Common myeloid progenitor, CD34-positive (primary cell): ENCODE measurements around the gene SLC2A3.
A peak's percentile ranks its signal among the peaks of the same experiment; 100 is the strongest.
"Not testable (repeated sequence)": the region's sequence is repeated elsewhere in the genome, so short reads cannot be mapped to it uniquely, and the experiment has no call there.

ENCODE experiments used
- CTCF ChIA-PET: fragments of 350-600 bp; sonication (Branson Sonifier 250); formaldehyde crosslinking; loops from one replicate; lab custom pipeline; 2021; ENCODE audit warnings: antibody characterized with exemption; lab: Charles Lee
- POLR2A ChIA-PET: fragments of 350-600 bp; sonication (Branson Sonifier 250); formaldehyde crosslinking; loops from one replicate; lab custom pipeline; 2021; ENCODE audit warnings: antibody characterized with exemption; lab: Charles Lee
- DNase-seq, 3 donors: peaks; one replicate each; pipeline versions ENCODE4 v3.0.0 to v3.0.0-alpha.2; 2013
- H3K27ac ChIP-seq, 2 experiments: 1 replicate in 1 of 2; 2 replicates in 1 of 2; pipeline ENCODE4 v1.7.0; 2013; ENCODE audit warnings: inconsistent platforms in 2 of 2, low read length in 2 of 2, mild to moderate bottlenecking in 2 of 2, low read depth in 1 of 2, moderate library complexity in 1 of 2; ENCODE audit not compliant: severe bottlenecking in 2 of 2, insufficient read depth in 1 of 2, poor library complexity in 1 of 2
- H3K27me3 ChIP-seq, 5 experiments: replicated peaks in 2 of 5; 1 replicate in 3 of 5; 2 replicates in 2 of 5; pipeline versions ENCODE4 v1.6.1 to v1.7.0; 2013; ENCODE audit warnings: low read length in 4 of 5, mild to moderate bottlenecking in 2 of 5, moderate library complexity in 2 of 5, inconsistent platforms in 1 of 5; ENCODE audit not compliant: insufficient read depth in 5 of 5, control insufficient read depth in 4 of 5
- H3K36me3 ChIP-seq, 4 experiments: 1 replicate in 2 of 4; 2 replicates in 2 of 4; pipeline versions ENCODE4 v1.6.1 to v1.7.0; 2013; ENCODE audit warnings: low read length in 3 of 4, control low read depth in 1 of 4, mild to moderate bottlenecking in 1 of 4; ENCODE audit not compliant: control insufficient read depth in 4 of 4, insufficient read depth in 4 of 4
- H3K4me1 ChIP-seq, 4 experiments: 1 replicate in 3 of 4; 2 replicates in 1 of 4; pipeline versions ENCODE4 v1.6.1 to v1.7.1; 2013; ENCODE audit warnings: low read length in 3 of 4, mild to moderate bottlenecking in 3 of 4, control low read depth in 1 of 4, inconsistent platforms in 1 of 4, moderate library complexity in 1 of 4; ENCODE audit not compliant: control insufficient read depth in 4 of 4, insufficient read depth in 4 of 4; ENCODE audit errors: control extremely low read depth in 1 of 4
- H3K4me3 ChIP-seq, 7 experiments: 1 replicate in 4 of 7; 2 replicates in 3 of 7; pipeline versions ENCODE4 v1.5.1 to v1.7.0; 2013; ENCODE audit warnings: mild to moderate bottlenecking in 7 of 7, low read length in 6 of 7, moderate library complexity in 6 of 7, inconsistent platforms in 2 of 7, low read depth in 2 of 7, control low read depth in 1 of 7; ENCODE audit not compliant: insufficient read depth in 4 of 7, control insufficient read depth in 1 of 7; ENCODE audit errors: extremely low read depth in 1 of 7
- H3K9me3 ChIP-seq, 5 experiments: 1 replicate in 4 of 5; 2 replicates in 1 of 5; pipeline versions ENCODE4 v1.6.1 to v1.7.1; 2013; ENCODE audit warnings: low read length in 4 of 5, mild to moderate bottlenecking in 2 of 5, inconsistent platforms in 1 of 5, low read depth in 1 of 5, moderate library complexity in 1 of 5; ENCODE audit not compliant: control insufficient read depth in 4 of 5, insufficient read depth in 2 of 5; ENCODE audit errors: control extremely low read depth in 1 of 5
- WGBS: methylation state at CpG from one replicate; pipeline ENCODE4 v1.1.5; 2013; ENCODE audit not compliant: insufficient coverage; 5-methylcytosine and 5-hydroxymethylcytosine counted together

SLC2A3 gene

DNA sequence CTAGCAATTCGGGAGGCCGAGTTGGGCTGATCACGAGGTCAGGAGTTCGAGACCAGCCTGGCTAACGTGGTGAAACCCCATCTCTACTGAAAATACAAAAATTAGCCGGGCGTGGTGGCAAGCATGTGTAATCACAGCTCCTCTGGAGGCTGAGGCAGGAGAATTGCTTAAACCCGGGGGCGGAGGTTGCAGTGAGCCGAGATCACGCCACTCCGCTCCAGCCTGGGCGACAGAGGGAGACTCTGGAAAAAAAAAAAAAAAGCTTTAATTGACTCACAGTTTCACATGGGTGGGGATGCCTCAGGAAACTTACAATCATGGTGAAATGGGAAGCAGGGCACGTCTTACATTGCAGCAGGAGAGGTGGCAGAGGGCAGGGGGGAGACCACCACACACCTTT is 30.6 kb upstream of the SLC2A3 start:
- no peak overlapping the region for H3K27ac ChIP-seq
- peaks cover 12 to 48% (median 36%) of the 10 kb centered on the region in 4 experiments for H3K4me1 ChIP-seq
- H3K4me3 ChIP-seq, result no peak overlapping the region
- H3K36me3 ChIP-seq, result no peaks in the 10 kb centered on the region
- ChIA-PET CTCF (interaction anchor here (0.7 to 16.6 kb wide), 4 partner anchors 15 to 32 kb away, joined by 3 to 242 read pairs (median 6); partner anchors contain the start of gene SLC2A3), POLR2A (no interaction called here)
- whole genome bisulfite sequencing, result 89% methylated on average over 8 of the region's 14 CpGs
- no peak for DNase-seq
- H3K27me3 ChIP-seq, result no peaks in the 10 kb centered on the region
- H3K9me3 ChIP-seq, result no peaks in the 10 kb centered on the region

GRCh38 chr12:7964669-7965068 is 28.7 kb upstream of the SLC2A3 start:
- CTCF ChIA-PET, result interaction anchor here (0.6 to 16.6 kb wide), 2 partner anchors 30 to 51 kb away, joined by 3 to 242 read pairs; partner anchors contain the start of gene SLC2A3
- DNase-seq, H3K36me3 ChIP-seq, H3K9me3 ChIP-seq, H3K27ac ChIP-seq, H3K27me3 ChIP-seq, H3K4me3 ChIP-seq, POLR2A ChIA-PET: not testable (repeated sequence)
- WGBS, result 94% methylated on average over 3 of the region's 9 CpGs
- peaks cover 18 to 45% (median 34%) of the 10 kb centered on the region in 4 experiments for H3K4me1 ChIP-seq

DNA sequence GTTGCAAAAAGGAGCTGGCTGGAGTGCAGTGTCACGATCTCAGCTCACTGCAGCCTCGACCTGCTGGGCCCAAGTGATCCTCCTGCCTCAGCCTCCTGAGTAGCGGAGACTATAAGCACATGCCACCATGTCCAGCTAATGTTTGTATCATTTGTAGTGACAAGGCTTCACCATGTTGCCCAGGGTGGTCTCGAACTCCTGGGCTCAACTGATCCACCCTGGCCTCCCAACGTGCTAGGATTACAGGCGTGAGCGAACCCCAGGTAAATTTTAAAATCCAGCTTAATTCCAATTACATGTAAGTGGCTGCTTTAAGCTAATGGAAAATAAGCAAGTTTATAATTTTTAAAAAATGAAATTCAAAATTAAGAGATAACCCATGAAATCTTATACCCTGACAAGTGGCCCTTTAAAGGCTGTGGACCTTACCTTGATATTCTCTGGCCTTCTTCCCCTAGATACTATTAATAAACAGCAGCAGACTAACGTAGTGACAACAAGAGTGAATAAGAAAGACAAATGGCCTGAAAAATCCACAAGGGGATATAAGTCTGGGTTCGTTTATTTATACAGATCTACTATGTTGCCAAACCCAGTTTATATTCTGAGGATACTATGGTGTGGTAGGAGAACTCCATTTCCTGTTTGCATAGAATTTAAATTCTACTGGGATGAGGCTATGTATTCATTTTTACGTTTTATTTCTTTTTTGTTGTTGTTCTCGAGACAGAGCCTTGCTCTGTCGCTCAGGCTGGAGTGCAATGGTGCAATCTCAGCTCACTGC is 25.6 kb upstream of the SLC2A3 start:
- WGBS, result 97% methylated on average over 4 of the region's 12 CpGs
- H3K4me3 ChIP-seq, result peak overlapping the region in 4 of 7 experiments; percentile 58 to 81 (median 76)
- peaks cover 26 to 60% (median 49%) of the 10 kb centered on the region in 4 experiments for H3K4me1 ChIP-seq
- peak overlapping the region in 1 of 2 experiments; percentile 5 for H3K27ac ChIP-seq
- no peaks in the 10 kb centered on the region for H3K36me3 ChIP-seq
- DNase-seq, result no peak
- ChIA-PET CTCF (interaction anchor here (0.6 to 16.6 kb wide), 12 partner anchors 9 to 319 kb away, joined by 3 to 242 read pairs (median 6); partner anchors contain the start of gene SLC2A3), POLR2A (interaction anchor here (1.0 to 4.6 kb wide), 5 partner anchors 9 to 34 kb away, joined by 6 to 26 read pairs (median 13); partner anchors contain the start of gene SLC2A3)
- H3K27me3 ChIP-seq, result no peaks in the 10 kb centered on the region
- H3K9me3 ChIP-seq, result no peaks in the 10 kb centered on the region

DNA sequence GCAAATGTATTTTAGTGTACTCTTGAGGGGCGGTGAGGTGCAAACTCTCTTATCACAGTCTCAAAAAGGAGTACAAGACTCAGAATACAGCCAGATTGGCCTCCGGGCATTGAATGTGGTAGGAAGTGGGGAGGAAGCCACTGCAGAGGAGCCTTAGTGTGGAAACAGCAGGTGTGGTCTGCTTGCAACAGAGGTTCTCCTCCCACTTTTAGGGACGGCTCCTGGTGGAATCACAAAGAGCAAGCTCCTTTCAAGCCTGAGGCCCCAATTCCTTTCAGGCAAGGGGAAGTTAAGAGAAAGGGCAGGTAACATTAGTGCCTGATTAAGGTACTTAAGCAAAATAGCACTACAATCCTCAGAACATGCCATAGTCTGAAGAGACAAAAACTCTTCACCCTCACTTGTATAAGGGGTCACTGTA is 23.7 kb upstream of the SLC2A3 start:
- CTCF ChIA-PET, result interaction anchor here (1.5 to 16.6 kb wide), 8 partner anchors 11 to 128 kb away, joined by 3 to 242 read pairs (median 11); partner anchors contain the start of gene SLC2A3
- peak; percentile 64 to 90 (median 86) for DNase-seq
- H3K27ac ChIP-seq, result peak overlapping the region in 1 of 2 experiments; percentile 77
- H3K4me3 ChIP-seq, result peak overlapping the region in 6 of 7 experiments; percentile 48 to 81 (median 66)
- peaks cover 26 to 60% (median 49%) of the 10 kb centered on the region in 4 experiments for H3K4me1 ChIP-seq
- WGBS, result 0% methylated on average over 1 of the region's 3 CpGs
- H3K36me3 ChIP-seq, result no peaks in the 10 kb centered on the region
- H3K9me3 ChIP-seq, result no peaks in the 10 kb centered on the region
- POLR2A ChIA-PET, result interaction anchor here (4.3 to 4.6 kb wide), 2 partner anchors 23 to 26 kb away, joined by 16 to 26 read pairs; partner anchors contain the start of gene SLC2A3
- no peaks in the 10 kb centered on the region for H3K27me3 ChIP-seq

- no peak for DNase-seq
- no CpG with 5 or more reads among the region's 1 CpG for WGBS
- H3K27ac ChIP-seq, result peak overlapping the region; percentile 33 to 77
- H3K4me3 ChIP-seq, result peak overlapping the region in 5 of 7 experiments; percentile 48 to 81 (median 74)
- ChIA-PET CTCF (interaction anchor here (1.5 to 16.6 kb wide), 5 partner anchors 11 to 96 kb away, joined by 3 to 242 read pairs (median 7); partner anchors contain the start of gene SLC2A3), POLR2A (interaction anchor here (4.3 to 4.6 kb wide), 2 partner anchors 23 to 26 kb away, joined by 16 to 26 read pairs; partner anchors contain the start of gene SLC2A3)
- H3K27me3 ChIP-seq, result no peaks in the 10 kb centered on the region
- H3K9me3 ChIP-seq, result no peaks in the 10 kb centered on the region
- H3K4me1 ChIP-seq, result peaks cover 26 to 58% (median 49%) of the 10 kb centered on the region in 4 experiments
- no peaks in the 10 kb centered on the region for H3K36me3 ChIP-seq
Measured at GRCh38 chr12:7959278-7959677, 23.3 kb upstream of the SLC2A3 start.

DNA sequence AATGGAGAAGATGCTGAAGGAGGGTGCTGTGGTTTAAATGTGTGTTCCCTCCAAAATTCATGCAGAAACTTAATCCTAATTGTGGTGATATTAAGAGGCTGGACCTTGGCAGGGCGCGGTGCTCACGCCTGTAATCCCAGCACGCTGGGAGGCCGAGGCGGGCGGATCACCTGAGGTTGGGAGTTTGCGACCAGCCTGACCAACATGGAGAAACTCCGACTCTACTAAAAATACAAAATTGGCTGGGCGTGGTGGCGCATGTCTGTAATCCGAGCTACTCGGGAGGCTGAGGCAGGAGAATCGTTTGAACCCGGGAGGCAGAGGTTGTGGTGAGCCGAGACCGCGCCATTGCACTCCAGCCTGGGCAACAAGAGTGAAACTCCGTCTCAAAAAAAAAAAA is 18.9 kb upstream of the SLC2A3 start:
- POLR2A ChIA-PET, DNase-seq, H3K27ac ChIP-seq, H3K27me3 ChIP-seq, H3K36me3 ChIP-seq, H3K9me3 ChIP-seq, H3K4me3 ChIP-seq, CTCF ChIA-PET: not testable (repeated sequence)
- WGBS, result 96% methylated on average over 13 of the region's 19 CpGs
- peaks cover 10 to 28% (median 19%) of the 10 kb centered on the region in 4 experiments for H3K4me1 ChIP-seq
